HepG2 (cell line): Measurements from ENCODE around the gene DYNLT2B. TPM values are rescaled to one million over a fixed set of nuclear protein-coding genes. Genes with fewer than 3 reads are reported as not detected.

Source experiments
- ATAC-seq: fragments of 200-7000 bp; cut with Tn5 transposase; 3 replicates; pipeline ENCODE4 v1.9.1; 2020; ENCODE audit warnings: mild to moderate bottlenecking, moderate library complexity
- BruUV-seq: library from RNA; stranded (reverse); fragments of 400-500 nt; replicated peaks from 2 replicates; lab custom pipeline; 2021; lab: Mats Ljungman, UMichigan
- CTCF ChIA-PET: fragments of 300-600 bp; formaldehyde crosslinking; extraction: SDS; loops from one replicate; lab custom pipeline; 2021; ENCODE audit warnings: low total read pairs, inconsistent platforms, low intra/inter-chr PET ratio; lab: Yijun Ruan, JAX
- POLR2A ChIA-PET: fragments of 350-600 bp; sonication (Branson Sonifier 250); formaldehyde crosslinking; loops from one replicate; lab custom pipeline; 2020; ENCODE audit warnings: antibody characterized with exemption, inconsistent platforms; lab: Yijun Ruan, JAX
- DNase-seq: peaks from one replicate; pipeline ENCODE4 v3.0.0-alpha.2; 2015; ENCODE audit warnings: low spot score
- FAIRE-seq: peaks from 3 replicates; lab custom pipeline; 2011; peaks lifted over from hg19 to GRCh38; lab: Jason Lieb, UNC
- H2AFZ ChIP-seq: one replicate; pipeline ENCODE4 v1.6.1; 2011; ENCODE audit warnings: low read length, inconsistent platforms
- H3K27ac ChIP-seq: fragments of 300-600 bp; 3 replicates; pipeline ENCODE4 v1.8.0; 2011; ENCODE audit warnings: mixed run types, mild to moderate bottlenecking, mixed read lengths, low read length, inconsistent platforms; ENCODE audit not compliant: insufficient read depth; ENCODE audit errors: extremely low read length
- H3K27me3 ChIP-seq, 2 experiments: fragments of 200-600 bp in 1 of 2; 2 replicates in 1 of 2; 3 replicates in 1 of 2; pipeline versions ENCODE4 v1.6.0 to v1.8.0; 2011; ENCODE audit warnings: low read length in 2 of 2, mild to moderate bottlenecking in 2 of 2, moderate library complexity in 2 of 2, inconsistent platforms in 1 of 2; ENCODE audit not compliant: insufficient read depth in 2 of 2, control insufficient read depth in 1 of 2
- H3K36me3 ChIP-seq, 2 experiments: fragments of 200-600 bp in 1 of 2; replicated peaks in 1 of 2; 2 replicates in 1 of 2; 3 replicates in 1 of 2; pipeline versions ENCODE4 v1.5.1 to v1.8.0; 2011; ENCODE audit warnings: low read length in 2 of 2, inconsistent platforms in 1 of 2; ENCODE audit not compliant: insufficient read depth in 2 of 2, control insufficient read depth in 1 of 2
- H3K4me1 ChIP-seq: 2 replicates; pipeline ENCODE4 v1.5.1; 2012; ENCODE audit warnings: low read length, inconsistent platforms; ENCODE audit not compliant: insufficient read depth
- H3K4me2 ChIP-seq: 2 replicates; pipeline ENCODE4 v1.6.0; 2011; ENCODE audit warnings: low read depth, low read length, inconsistent platforms
- H3K4me3 ChIP-seq, 3 experiments: fragments of 200-600 bp in 1 of 3; sonication (generic), shearing (Covaris generic) in 1 of 3; replicated peaks in 1 of 3; 2 replicates each; pipeline ENCODE4 v1.5.1; 2011 to 2016; ENCODE audit warnings: low read length in 3 of 3, inconsistent platforms in 2 of 3, low read depth in 2 of 3, mild to moderate bottlenecking in 2 of 3, control low read depth in 1 of 3, mixed read lengths in 1 of 3; ENCODE audit not compliant: insufficient read depth in 1 of 3
- H3K79me2 ChIP-seq: one replicate; pipeline ENCODE4 v1.6.1; 2011; ENCODE audit warnings: low read length, inconsistent platforms; ENCODE audit not compliant: insufficient read depth
- H3K9ac ChIP-seq: 2 replicates; pipeline ENCODE4 v1.6.0; 2011; ENCODE audit warnings: mild to moderate bottlenecking, low read depth, low read length, inconsistent platforms; ENCODE audit not compliant: insufficient read depth
- H3K9me3 ChIP-seq: 2 replicates; pipeline ENCODE4 v1.5.1; 2012; ENCODE audit warnings: mild to moderate bottlenecking, low read length
- H4K20me1 ChIP-seq: 2 replicates; pipeline ENCODE4 v1.6.0; 2011; ENCODE audit warnings: inconsistent platforms, mild to moderate bottlenecking, low read length, moderate library complexity; ENCODE audit not compliant: insufficient read depth
- ATRX ChIP-seq: sonication (generic); formaldehyde crosslinking; IDR thresholded peaks from 2 replicates; pipeline ENCODE4 v1.4.0; 2020; ENCODE audit warnings: missing genetic modification reagents, borderline replicate concordance
- ETV6 ChIP-seq: sonication (generic); formaldehyde crosslinking; conservative IDR thresholded peaks from 2 replicates; pipeline ENCODE4 v1.4.0; 2020; ENCODE audit warnings: missing genetic modification reagents
- HDAC6 ChIP-seq: fragments of 200-600 bp; sonication (generic); IDR thresholded peaks from 2 replicates; pipeline ENCODE4 v1.7.0; 2017; ENCODE audit warnings: mild to moderate bottlenecking, antibody characterized with exemption, low read length, low read depth
- MED13 ChIP-seq: sonication (generic); formaldehyde crosslinking; IDR thresholded peaks from 2 replicates; pipeline ENCODE4 v1.5.0; 2020; ENCODE audit warnings: missing genetic modification reagents
- SAFB2 ChIP-seq: sonication (generic); formaldehyde crosslinking; IDR thresholded peaks from 2 replicates; pipeline ENCODE4 v1.5.1; 2020; ENCODE audit warnings: missing genetic modification reagents, low read depth, mild to moderate bottlenecking, borderline replicate concordance
- ZNF138 ChIP-seq: sonication (generic); formaldehyde crosslinking; IDR thresholded peaks from 2 replicates; pipeline ENCODE4 v1.5.0; 2020; ENCODE audit warnings: mild to moderate bottlenecking, low read depth, missing genetic modification reagents
- ZNF546 ChIP-seq: sonication (generic); formaldehyde crosslinking; conservative IDR thresholded peaks from 2 replicates; pipeline ENCODE4 v1.8.1; 2023; ENCODE audit warnings: mild to moderate bottlenecking, missing genetic modification reagents
- ZNF549 ChIP-seq: sonication (generic); formaldehyde crosslinking; IDR thresholded peaks from 2 replicates; pipeline ENCODE4 v1.5.0; 2020; ENCODE audit warnings: missing genetic modification reagents
- WGBS: methylation state at CpG from one replicate; pipeline ENCODE4 v1.1.6; 2017; ENCODE audit warnings: low lambda C conversion rate; 5-methylcytosine and 5-hydroxymethylcytosine counted together
- in situ Hi-C: cut with HindIII; loops from 2 replicates; pipeline ENCODE4 v1.10.0; 2017; ENCODE audit warnings: low pct_unique_long_range_greater_than_20kb; ENCODE audit not compliant: extremely low pct_ligation_motif_present
- intact Hi-C: fragments of 100-400 bp; cut with micrococcal nuclease; formaldehyde crosslinking; loops from one replicate; pipeline ENCODE4 v1.10.0; 2022; ENCODE audit not compliant: unreplicated experiment
- polyA plus RNA-seq, 8 experiments: library from polyadenylated mRNA; depleted of rRNA in 3 of 8; stranded (reverse) in 7 of 8; unstranded in 1 of 8; fragments of >200 nt; fragmentation: Illumina TruSeq in 4 of 8; extraction: Trizol in 4 of 8; gene quantifications; 2 replicates each; pipeline versions ENCODE4 v1.2.1 to v1.2.3, GENCODE V29; 2011 to 2016; ENCODE audit warnings: low read depth in 4 of 8, missing spikeins in 1 of 8, mixed read lengths in 1 of 8; ENCODE audit not compliant: insufficient read depth in 1 of 8
- total RNA-seq, 5 experiments: library from RNA; depleted of rRNA; stranded (reverse); fragments of >200 nt; fragmentation: Illumina TruSeq; extraction: Trizol; gene quantifications; 2 replicates each; pipeline ENCODE4 v1.2.3, GENCODE V29; 2016; ENCODE audit warnings: low read depth in 1 of 5
- TF ChIP-seq, protein P1 (sequence below): sonication (generic); formaldehyde crosslinking; IDR thresholded peaks from 2 replicates; pipeline ENCODE4 v1.4.0; 2020; ENCODE audit warnings: low read depth, mild to moderate bottlenecking, missing genetic modification reagents

Gene DYNLT2B
- total and polyA plus RNA-seq, 2 of the 13 experiments (the other 11 are each of a cell fraction or from before 2014, with no cell fraction given), result 4.0 to 7.0 TPM

DNA sequence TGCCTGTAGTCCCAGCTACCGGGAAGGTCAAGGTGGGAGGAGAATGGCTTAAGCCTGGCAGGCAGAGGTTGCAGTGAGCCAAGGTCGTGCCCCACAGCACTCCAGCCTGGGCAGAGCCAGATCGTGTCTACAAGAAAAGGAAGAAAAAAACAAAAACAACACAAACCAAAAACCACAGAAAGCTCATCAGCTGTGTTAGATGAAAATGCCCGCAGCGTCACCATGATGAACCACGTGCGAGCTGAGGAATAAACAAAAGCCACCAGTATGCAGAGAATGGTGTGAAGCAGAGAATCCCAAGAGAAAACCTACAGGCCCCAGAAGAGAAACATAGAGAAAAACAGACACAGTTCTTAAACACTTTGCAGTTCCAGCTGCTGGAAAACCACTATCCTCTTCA lies 39.9 kb upstream of the DYNLT2B start:
- Histone ChIP-seq H3K4me2 (no peak overlapping the region), H4K20me1 (no peaks in the 10 kb centered on the region), H2AFZ (no peak overlapping the region), H3K27ac (no peak overlapping the region), H3K27me3 (no peaks in the 10 kb centered on the region; a peak in 1 of 5 replicates), H3K9me3 (no peaks in the 10 kb centered on the region), H3K4me3 (no peak overlapping the region), H3K9ac (no peak overlapping the region), H3K36me3 (peaks cover 25 to 67% of the 10 kb centered on the region in 2 experiments), H3K4me1 (no peaks in the 10 kb centered on the region), H3K79me2 (no peaks in the 10 kb centered on the region)
- DNase-seq (no peak), FAIRE-seq (no peak), ATAC-seq (no peak)
- 95% methylated on average over 7 of the region's 7 CpGs for WGBS
- in situ Hi-C loops, result no loop called here
- BruUV-seq, result no TSS peak
- CTCF ChIA-PET, result no interaction called here
- POLR2A ChIA-PET, result no interaction called here
- TF ChIP-seq MED13 (CRISPR knock-in tag) (no peak), ATRX (CRISPR knock-in tag) (no peak)
- TF ChIP-seq, protein P1, sequence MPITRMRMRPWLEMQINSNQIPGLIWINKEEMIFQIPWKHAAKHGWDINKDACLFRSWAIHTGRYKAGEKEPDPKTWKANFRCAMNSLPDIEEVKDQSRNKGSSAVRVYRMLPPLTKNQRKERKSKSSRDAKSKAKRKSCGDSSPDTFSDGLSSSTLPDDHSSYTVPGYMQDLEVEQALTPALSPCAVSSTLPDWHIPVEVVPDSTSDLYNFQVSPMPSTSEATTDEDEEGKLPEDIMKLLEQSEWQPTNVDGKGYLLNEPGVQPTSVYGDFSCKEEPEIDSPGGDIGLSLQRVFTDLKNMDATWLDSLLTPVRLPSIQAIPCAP, result no peak
- TF ChIP-seq, all 625 proteins: peak for 0
- intact Hi-C loops, result no loop called here

DNA sequence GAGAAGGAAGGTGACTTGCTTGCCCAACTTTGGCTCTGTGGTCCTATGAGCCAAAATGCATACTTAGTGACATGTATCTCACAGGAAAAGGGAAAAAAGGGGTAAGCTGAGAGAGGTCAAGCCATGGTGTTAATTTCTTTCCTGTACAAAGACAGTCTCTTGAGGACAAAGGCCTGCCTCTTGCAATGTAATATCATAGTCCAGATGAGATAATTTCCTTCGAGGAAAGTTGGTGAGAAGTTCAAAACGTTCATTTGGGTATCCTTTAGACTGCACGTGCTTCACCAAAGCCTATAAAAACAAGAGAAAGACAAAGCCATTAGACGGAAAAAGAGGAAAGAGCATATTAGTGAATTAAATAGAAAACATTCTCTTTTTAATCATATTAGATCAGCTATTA lies 38.5 kb upstream of the DYNLT2B start:
- WGBS, result 94% methylated on average over 4 of the region's 4 CpGs
- in situ Hi-C loops (no loop called here), intact Hi-C loops (no loop called here)
- Histone ChIP-seq H3K9me3 (no peaks in the 10 kb centered on the region), H2AFZ (no peak overlapping the region), H3K4me1 (no peaks in the 10 kb centered on the region), H3K4me3 (no peak overlapping the region), H3K27ac (no peak overlapping the region), H3K9ac (no peak overlapping the region), H3K36me3 (peaks cover 21 to 56% of the 10 kb centered on the region in 2 experiments), H3K27me3 (no peaks in the 10 kb centered on the region; a peak in 1 of 5 replicates), H3K79me2 (no peaks in the 10 kb centered on the region), H4K20me1 (no peaks in the 10 kb centered on the region), H3K4me2 (no peak overlapping the region)
- BruUV-seq, result no TSS peak
- ChIA-PET POLR2A (no interaction called here), CTCF (no interaction called here)
- no peak for FAIRE-seq
- TF ChIP-seq HDAC6 (no peak), ETV6 (CRISPR knock-in tag) (no peak), ZNF138 (CRISPR knock-in tag) (no peak), ZNF546 (CRISPR knock-in tag) (no peak), SAFB2 (CRISPR knock-in tag) (no peak), ZNF549 (CRISPR knock-in tag) (no peak)
- no peak for DNase-seq
- no peak for ATAC-seq
